T-cell (primary cell): ENCODE results near the gene BBS2. TPM values are rescaled to one million over a fixed set of nuclear protein-coding genes. Genes with fewer than 3 reads are reported as not detected.

Experiments used
- ATAC-seq, 4 experiments: fragments of 200-7000 bp in 3 of 4; fragments of 150-1000 bp in 1 of 4; cut with Tn5 transposase; replicated peaks in 1 of 4; 1 replicate in 3 of 4; 2 replicates in 1 of 4; pipeline ENCODE4 v1.10.0; 2021; ENCODE audit warnings: moderate library complexity in 3 of 4, mild to moderate bottlenecking in 2 of 4, moderate number of reproducible peaks in 1 of 4
- CTCF ChIA-PET, 2 donors: fragments of 300-600 bp; sonication (Branson Sonifier 250); formaldehyde crosslinking; loops; one replicate each; lab custom pipeline; 2022; ENCODE audit warnings: antibody characterized with exemption in 2 of 2; lab: Charles Lee
- POLR2A ChIA-PET, 2 donors: fragments of 300-600 bp; sonication (Branson Sonifier 250); formaldehyde crosslinking; loops; one replicate each; lab custom pipeline; 2022; ENCODE audit warnings: antibody characterized with exemption in 2 of 2; lab: Charles Lee
- DNase-seq, 35 experiments: peaks; one replicate each; pipeline versions ENCODE4 v3.0.0 to v3.0.0-alpha.2; 2013 to 2023
- H3K27ac ChIP-seq: one replicate; pipeline ENCODE4 v1.5.1; 2013; ENCODE audit warnings: low read length
- H3K27me3 ChIP-seq, 2 experiments: replicated peaks in 1 of 2; 1 replicate in 1 of 2; 2 replicates in 1 of 2; pipeline versions ENCODE4 v1.6.1 to v1.7.0; 2013; ENCODE audit warnings: low read length in 1 of 2, mixed read lengths in 1 of 2; ENCODE audit not compliant: control insufficient read depth in 2 of 2, insufficient read depth in 2 of 2; ENCODE audit errors: extremely low read depth in 1 of 2
- H3K36me3 ChIP-seq, 2 donors: 1 replicate in 1 of 2; 2 replicates in 1 of 2; pipeline versions ENCODE4 v1.6.1 to v1.7.0; 2013; ENCODE audit warnings: low read length in 1 of 2; ENCODE audit not compliant: control insufficient read depth in 2 of 2, insufficient read depth in 1 of 2; ENCODE audit errors: extremely low read depth in 1 of 2
- H3K4me1 ChIP-seq, 2 experiments: 1 replicate in 1 of 2; 2 replicates in 1 of 2; pipeline versions ENCODE4 v1.6.1 to v1.7.0; 2013; ENCODE audit warnings: low read length in 2 of 2, mixed read lengths in 1 of 2; ENCODE audit not compliant: insufficient read depth in 2 of 2, control insufficient read depth in 1 of 2; ENCODE audit errors: extremely low read depth in 1 of 2
- H3K4me3 ChIP-seq, 2 donors: 1 replicate in 1 of 2; 2 replicates in 1 of 2; pipeline versions ENCODE4 v1.5.1 to v1.7.0; 2013; ENCODE audit warnings: mild to moderate bottlenecking in 2 of 2, low read length in 1 of 2, moderate library complexity in 1 of 2; ENCODE audit not compliant: control insufficient read depth in 1 of 2; ENCODE audit errors: extremely low read depth in 1 of 2
- H3K9me3 ChIP-seq: 2 replicates; pipeline ENCODE4 v1.7.0; 2013
- H3K27ac Mint-ChIP-seq, 2 donors: one replicate each; pipeline ENCODE4 v1.8.0; 2020 to 2021; ENCODE audit warnings: mild to moderate bottlenecking in 2 of 2, mixed read lengths in 2 of 2
- H3K27me3 Mint-ChIP-seq, 2 donors: one replicate each; pipeline ENCODE4 v1.8.0; 2021 to 2022; ENCODE audit warnings: mixed read lengths in 2 of 2
- H3K36me3 Mint-ChIP-seq: one replicate; pipeline ENCODE4 v1.8.0; 2021; ENCODE audit warnings: mixed read lengths
- H3K4me1 Mint-ChIP-seq, 3 donors: one replicate each; pipeline ENCODE4 v1.8.0; 2020 to 2022; ENCODE audit warnings: mixed read lengths in 3 of 3, mild to moderate bottlenecking in 1 of 3
- H3K4me3 Mint-ChIP-seq, 3 donors: one replicate each; pipeline ENCODE4 v1.8.0; 2020 to 2022; ENCODE audit warnings: mild to moderate bottlenecking in 3 of 3, mixed read lengths in 3 of 3, moderate library complexity in 3 of 3
- H3K9me3 Mint-ChIP-seq, 3 donors: one replicate each; pipeline ENCODE4 v1.8.0; 2020 to 2022; ENCODE audit warnings: mixed read lengths in 3 of 3
- WGBS: methylation state at CpG from one replicate; pipeline ENCODE4 v1.1.5; 2013; ENCODE audit warnings: missing lambda C conversion rate; ENCODE audit not compliant: insufficient coverage; 5-methylcytosine and 5-hydroxymethylcytosine counted together
- total RNA-seq, 35 experiments: library from RNA in 6 of 35; stranded (reverse) in 6 of 35; fragments of 120-200 nt in 1 of 35; gene quantifications; one replicate each; pipeline versions ENCODE4 v1.2.1 to v1.2.4 and lab custom pipeline; 2013 to 2026

BBS2 gene
- total RNA-seq, 5 donors from 2014 or later (not counting 1 experiment from before 2014, with no cell fraction given) = 63.1 to 84.6 (median 76.6) TPM

- 86% methylated on average over 1 of the region's 1 CpG for WGBS
- no peaks in the 10 kb centered on the region for H3K9me3 ChIP-seq
- Mint-ChIP-seq H3K4me3 (no peak overlapping the region), H3K27ac (no peak overlapping the region), H3K9me3 (no peaks in the 10 kb centered on the region), H3K4me1 (peaks cover 2 to 5% (median 4%) of the 10 kb centered on the region in 3 donors), H3K27me3 (no peaks in the 10 kb centered on the region), H3K36me3 (peaks cover 53% of the 10 kb centered on the region)
- H3K27me3 ChIP-seq = no peaks in the 10 kb centered on the region
- H3K4me3 ChIP-seq = no peak overlapping the region
- H3K4me1 ChIP-seq = no peaks in the 10 kb centered on the region
- H3K27ac ChIP-seq = no peak overlapping the region
- ChIA-PET CTCF (no interaction called here), POLR2A (interaction anchor here in 1 of 2 donors (0.5 to 0.6 kb wide), 3 partner anchors 152 to 1093 kb away, joined by 4 to 5 read pairs (median 5); no protein-coding TSS in a partner anchor)
- H3K36me3 ChIP-seq = peaks cover 6 to 56% of the 10 kb centered on the region in 2 donors
- no peak for ATAC-seq
- no peak for DNase-seq
These were observed 81.8 kb downstream of the BBS2 start for GRCh38 chr16:56438038-56438437.

DNA sequence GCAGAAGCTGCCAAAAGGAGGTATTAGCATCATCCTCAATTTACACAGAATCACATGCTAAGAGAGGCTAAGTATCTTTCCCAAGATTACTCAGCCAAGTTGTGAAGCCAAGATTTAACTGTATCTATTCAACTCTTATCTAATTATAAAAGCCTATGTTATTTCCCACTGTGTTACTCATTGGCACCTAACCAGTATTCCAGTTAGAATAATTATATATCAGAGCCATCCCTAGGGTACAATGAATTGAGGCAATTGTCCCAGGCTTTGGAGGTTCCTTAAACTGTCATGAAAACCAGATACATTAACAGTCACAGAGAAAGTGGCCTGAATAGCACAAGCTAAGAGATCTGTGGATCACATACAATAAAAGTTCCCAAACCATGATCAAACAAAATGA, 83.6 kb downstream of the BBS2 start:
- no peaks in the 10 kb centered on the region for H3K4me1 ChIP-seq
- H3K27me3 ChIP-seq = no peaks in the 10 kb centered on the region
- H3K4me3 ChIP-seq = no peak overlapping the region
- H3K9me3 Mint-ChIP-seq = no peaks in the 10 kb centered on the region
- H3K27ac ChIP-seq = no peak overlapping the region
- no peaks in the 10 kb centered on the region for H3K9me3 ChIP-seq
- H3K36me3 ChIP-seq = peaks cover 6 to 59% of the 10 kb centered on the region in 2 donors
- H3K36me3 Mint-ChIP-seq = peaks cover 47% of the 10 kb centered on the region
- CTCF ChIA-PET = no interaction called here
- H3K27me3 Mint-ChIP-seq = no peaks in the 10 kb centered on the region
- POLR2A ChIA-PET = interaction anchor here (0.6 to 0.9 kb wide), 2 partner anchors 15 to 61 kb away, joined by 3 read pairs; partner anchors contain the start of genes NUDT21 (in 1 of the 2) and OGFOD1 (in 1 of the 2)
- H3K4me1 Mint-ChIP-seq = peaks cover 0 to 2% (median 2%) of the 10 kb centered on the region in 3 donors
- H3K4me3 Mint-ChIP-seq = no peak overlapping the region
- no peak overlapping the region for H3K27ac Mint-ChIP-seq
- no peak for ATAC-seq
- DNase-seq = no peak

Other genes with a start within 250 kb of the BBS2 start
- 10 to 100 TPM; 60.4 to 71.9 (median 68.4) TPM for gene AMFR, start 94.5 kb downstream of the BBS2 start, total RNA-seq
- 10 to 100 TPM; 90.0 to 98.8 (median 98.4) TPM for gene NUDT21, start 68.7 kb downstream of the BBS2 start, total RNA-seq
- gene OGFOD1, start 68.5 kb downstream of the BBS2 start, total RNA-seq = 10 to 100 TPM; 18.1 to 49.9 (median 47.5) TPM
- not detected for gene MT4, start 45.0 kb upstream of the BBS2 start, total RNA-seq
- 1 to 10 TPM in 1 of 5 donors, under 1 TPM in 3, not detected in 1; 0.66 to 1.9 (median 0.84) TPM for gene MT3, start 69.5 kb upstream of the BBS2 start, total RNA-seq
- 10 to 100 TPM; 46.8 to 71.4 (median 57.1) TPM for gene MT2A, start 88.6 kb upstream of the BBS2 start, total RNA-seq
- gene MT1E, start 105.8 kb upstream of the BBS2 start, total RNA-seq = 10 to 100 TPM in 1 of 5 donors, 1 to 10 TPM in 4; 1.9 to 10.8 (median 6.1) TPM
- not detected for gene MT1M, start 112.6 kb upstream of the BBS2 start, total RNA-seq
- not detected for gene MT1A, start 118.6 kb upstream of the BBS2 start, total RNA-seq
- gene MT1B, start 131.9 kb upstream of the BBS2 start, total RNA-seq = not detected
- gene MT1F, start 137.9 kb upstream of the BBS2 start, total RNA-seq = 10 to 100 TPM in 2 of 5 donors, 1 to 10 TPM in 3; 5.3 to 14.3 (median 9.3) TPM
- 1 to 10 TPM in 3 of 5 donors, not detected in 2; 2.0 to 4.1 (median 4.0) TPM for gene MT1G, start 148.0 kb upstream of the BBS2 start, total RNA-seq
- gene MT1H, start 149.8 kb upstream of the BBS2 start, total RNA-seq = 1 to 10 TPM in 1 of 5 donors, not detected in 4; 1.4 TPM
- 10 to 100 TPM; 18.7 to 30.8 (median 28.8) TPM for gene MT1X, start 162.4 kb upstream of the BBS2 start, total RNA-seq
- 10 to 100 TPM; 52.6 to 72.4 (median 60.5) TPM for gene NUP93, start 210.1 kb upstream of the BBS2 start, total RNA-seq